ENCODE measurements around the gene FUT8. TPM values are rescaled to one million over a fixed set of nuclear protein-coding genes. Genes with fewer than 3 reads are reported as not detected.

Gene FUT8
- total RNA-seq, 1 donor from 2014 or later, result 7.8 TPM

DNA sequence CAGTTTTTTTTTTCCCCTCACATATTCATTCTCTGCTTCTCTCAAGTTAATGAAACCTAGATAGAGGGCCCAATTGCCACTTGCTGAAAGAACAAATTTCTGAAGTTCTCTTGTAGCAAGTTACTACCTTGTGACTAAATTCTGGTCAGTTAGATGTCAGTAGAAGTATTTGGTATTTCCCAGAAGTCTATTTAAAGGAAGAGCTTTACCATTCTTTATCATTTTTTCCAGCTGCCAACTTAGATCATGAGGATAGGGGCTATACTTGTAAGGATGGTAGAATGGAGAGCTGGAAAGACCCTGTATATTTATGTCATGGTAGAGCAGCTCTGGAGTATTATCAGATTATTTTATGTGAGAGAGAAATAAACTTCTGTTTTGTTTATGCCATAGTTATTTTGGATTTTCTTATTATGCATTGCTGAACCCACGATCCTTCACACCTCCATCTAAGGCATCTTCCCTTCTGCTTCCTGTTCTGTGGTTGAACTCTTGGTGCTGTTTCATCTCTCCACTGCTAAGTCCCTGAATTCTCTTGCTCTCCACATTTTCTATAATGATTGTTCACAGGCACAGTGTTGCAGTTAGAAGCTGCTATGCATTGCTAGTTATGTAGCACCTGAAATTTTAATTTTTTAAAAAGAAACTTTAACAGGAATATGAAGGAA lies 25.9 kb downstream of the FUT8 start:
- Histone ChIP-seq H3K9me3 (replicated peaks) (peaks cover 12% of the 10 kb centered on the region), H3K4me1 (peaks cover 1% of the 10 kb centered on the region), H3K27me3 (ENCODE audit: low read depth) (no peaks in the 10 kb centered on the region), H3K27ac (replicated peaks) (no peak overlapping the region), H3K4me3 (no peak overlapping the region), H3K36me3 (no peaks in the 10 kb centered on the region)
- no peak for TF ChIP-seq CTCF (IDR thresholded peaks at IDR 0.05; ENCODE audit: borderline replicate concordance)
- intact Hi-C loops (cut with micrococcal nuclease), result no loop called here
- no peak for DNase-seq

- H3K27ac ChIP-seq (replicated peaks), result no peak overlapping the region
- H3K9me3 ChIP-seq (replicated peaks), result peaks cover 12% of the 10 kb centered on the region
- DNase-seq, result no peak
- intact Hi-C loops (cut with micrococcal nuclease), result no loop called here
- TF ChIP-seq CTCF (IDR thresholded peaks at IDR 0.05; ENCODE audit: borderline replicate concordance), result no peak
- H3K27me3 ChIP-seq (ENCODE audit: low read depth), result no peaks in the 10 kb centered on the region
- no peak overlapping the region for H3K4me3 ChIP-seq
- H3K4me1 ChIP-seq, result no peaks in the 10 kb centered on the region
- no peaks in the 10 kb centered on the region for H3K36me3 ChIP-seq
Measured at GRCh38 chr14:65439117-65439516, 26.6 kb downstream of the FUT8 start.

GRCh38 chr14:65440230-65440629 lies 27.7 kb downstream of the FUT8 start:
- no peak for DNase-seq
- no peak overlapping the region for H3K27ac ChIP-seq (replicated peaks)
- H3K4me3 ChIP-seq, result no peak overlapping the region
- no peaks in the 10 kb centered on the region for H3K4me1 ChIP-seq
- intact Hi-C loops (cut with micrococcal nuclease), result no loop called here
- TF ChIP-seq CTCF (IDR thresholded peaks at IDR 0.05; ENCODE audit: borderline replicate concordance), result no peak
- no peaks in the 10 kb centered on the region for H3K27me3 ChIP-seq (ENCODE audit: low read depth)
- peaks cover 13% of the 10 kb centered on the region for H3K9me3 ChIP-seq (replicated peaks)
- H3K36me3 ChIP-seq, result no peaks in the 10 kb centered on the region

GRCh38 chr14:65444230-65444629 lies 31.7 kb downstream of the FUT8 start:
- intact Hi-C loops (cut with micrococcal nuclease), result no loop called here
- Histone ChIP-seq H3K36me3 (no peaks in the 10 kb centered on the region), H3K27ac (replicated peaks) (no peak overlapping the region)

DNA sequence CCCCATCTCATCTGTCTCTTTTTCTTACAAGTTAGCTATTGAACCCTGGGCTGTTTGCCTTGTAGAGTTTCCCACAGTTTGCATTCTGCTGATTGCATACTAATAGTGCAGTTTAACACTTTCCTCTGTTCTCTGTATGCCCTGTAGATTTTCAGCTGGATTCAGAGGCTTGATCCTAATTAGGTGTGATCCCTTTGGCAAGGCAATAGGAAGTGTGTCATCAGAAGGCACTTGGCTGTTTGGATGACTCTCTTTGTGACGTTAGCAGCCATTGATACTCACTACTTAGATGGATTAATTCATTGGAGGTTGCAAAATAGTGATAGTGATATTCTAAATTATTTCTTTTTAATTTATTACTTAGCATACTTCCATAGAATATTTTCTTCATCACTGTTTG lies 33.6 kb downstream of the FUT8 start:
- no peak overlapping the region for H3K27ac ChIP-seq (replicated peaks)
- no peaks in the 10 kb centered on the region for H3K36me3 ChIP-seq
- intact Hi-C loops (cut with micrococcal nuclease), result no loop called here
- H3K27me3 ChIP-seq (ENCODE audit: low read depth), result no peaks in the 10 kb centered on the region
- H3K4me1 ChIP-seq, result no peaks in the 10 kb centered on the region
- no peak for DNase-seq
- peaks cover 6% of the 10 kb centered on the region for H3K9me3 ChIP-seq (replicated peaks)
- no peak for TF ChIP-seq CTCF (IDR thresholded peaks at IDR 0.05; ENCODE audit: borderline replicate concordance)
- H3K4me3 ChIP-seq, result no peak overlapping the region

More at GRCh38 chr14:65444230-65444629, 31.7 kb downstream of the FUT8 start:
- no peak for DNase-seq
- H3K4me1 ChIP-seq, result no peaks in the 10 kb centered on the region
- H3K9me3 ChIP-seq (replicated peaks), result peaks cover 6% of the 10 kb centered on the region
- TF ChIP-seq CTCF (IDR thresholded peaks at IDR 0.05; ENCODE audit: borderline replicate concordance), result no peak
- no peaks in the 10 kb centered on the region for H3K27me3 ChIP-seq (ENCODE audit: low read depth)
- H3K4me3 ChIP-seq, result no peak overlapping the region
